ENCODE data around the gene BRD4. TPM values are rescaled to one million over a fixed set of nuclear protein-coding genes. Genes with fewer than 3 reads are reported as not detected.
A peak's percentile ranks its signal among the peaks of the same experiment; 100 is the strongest.

Gene BRD4
- total RNA-seq, 4 donors from 2014 or later = 5.6 to 156 (median 16.6) TPM

DNA sequence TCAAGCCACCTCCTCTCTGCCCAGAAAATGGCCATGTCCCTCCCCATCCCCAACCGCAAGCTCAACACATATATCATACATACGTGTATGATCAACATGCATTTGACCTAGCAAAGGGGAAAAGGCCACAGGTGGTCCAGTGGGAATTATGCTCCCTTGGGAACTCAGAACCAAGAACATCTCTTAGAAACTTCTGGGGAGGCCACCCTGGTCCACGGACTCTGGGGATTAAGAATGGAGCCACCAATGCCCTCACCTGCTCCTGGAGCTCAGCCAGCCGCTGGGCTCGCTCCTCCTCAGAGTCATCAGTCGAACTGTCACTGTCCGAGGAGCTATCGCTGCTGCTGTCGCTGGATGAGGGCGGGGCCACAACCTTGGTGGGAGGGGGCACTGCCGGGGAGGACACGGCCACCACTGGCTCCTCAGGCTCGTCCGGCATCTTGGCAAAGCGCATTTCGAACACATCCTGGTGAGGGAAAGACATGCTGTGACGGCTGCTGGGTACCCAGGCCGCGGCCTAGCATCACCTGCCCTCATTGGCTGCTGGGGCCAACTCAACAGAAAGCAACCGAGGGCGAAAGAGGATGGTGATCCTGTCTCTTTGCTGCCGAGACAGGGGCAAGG is 75.5 kb downstream of the BRD4 start:
- DNase-seq = no peak
- Histone ChIP-seq H3K9me3 (no peaks in the 10 kb centered on the region), H3K27me3 (no peaks in the 10 kb centered on the region), H3K4me1 (peaks cover 10 to 16% of the 10 kb centered on the region in 2 donors), H3K27ac (no peak overlapping the region), H3K36me3 (no peaks in the 10 kb centered on the region), H3K4me3 (no peak overlapping the region)
- TF ChIP-seq POLR2A (IDR thresholded peaks at IDR 0.05) = no peak
- no peak for TF ChIP-seq CTCF (IDR thresholded peaks at IDR 0.05)
- intact Hi-C loops (cut with DNase I; ENCODE audit: low total_unique reads) = loop anchor here (10.0 kb wide), 1 partner anchor 62 kb away; no protein-coding TSS in a partner anchor

DNA sequence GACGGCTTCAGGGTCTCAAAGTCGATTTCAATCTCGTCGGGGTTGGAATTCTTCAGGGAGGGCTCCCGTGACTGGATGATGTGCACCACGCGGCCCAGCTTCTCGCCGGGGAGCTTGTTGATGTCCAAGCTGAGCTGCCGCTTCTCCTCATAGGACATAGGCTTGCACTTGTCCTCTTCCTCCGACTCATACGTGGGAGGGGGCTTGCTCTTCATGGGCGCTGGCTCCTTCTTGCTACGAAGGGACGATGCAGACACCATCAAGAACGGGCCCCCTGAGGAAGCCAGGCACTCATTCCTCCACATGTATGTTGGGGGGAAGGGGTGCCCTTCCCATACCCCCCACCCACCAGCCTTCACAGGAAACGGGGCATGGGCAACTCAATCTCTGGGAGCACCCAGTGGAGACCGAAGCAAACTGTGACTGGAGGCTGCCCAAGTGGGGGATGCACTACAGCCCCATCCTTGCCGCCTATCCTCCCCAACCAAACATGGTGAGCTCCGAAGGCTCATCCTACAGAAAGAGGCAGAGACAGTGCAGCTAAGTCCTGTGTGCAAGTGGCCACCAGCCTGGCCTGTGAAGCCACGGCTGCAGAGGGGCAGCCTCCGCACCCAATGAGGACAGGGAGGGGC is 76.9 kb downstream of the BRD4 start:
- no peak for DNase-seq
- H3K27me3 ChIP-seq = no peaks in the 10 kb centered on the region
- H3K27ac ChIP-seq = no peak overlapping the region
- peaks cover 15 to 23% of the 10 kb centered on the region in 2 donors for H3K4me1 ChIP-seq
- no peaks in the 10 kb centered on the region for H3K9me3 ChIP-seq
- H3K36me3 ChIP-seq = no peaks in the 10 kb centered on the region
- TF ChIP-seq POLR2A (IDR thresholded peaks at IDR 0.05) = no peak
- no peak for TF ChIP-seq CTCF (IDR thresholded peaks at IDR 0.05)
- no peak overlapping the region for H3K4me3 ChIP-seq
- intact Hi-C loops (cut with DNase I; ENCODE audit: low total_unique reads) = loop anchor here (10.0 kb wide), 1 partner anchor 61 kb away; no protein-coding TSS in a partner anchor

DNA sequence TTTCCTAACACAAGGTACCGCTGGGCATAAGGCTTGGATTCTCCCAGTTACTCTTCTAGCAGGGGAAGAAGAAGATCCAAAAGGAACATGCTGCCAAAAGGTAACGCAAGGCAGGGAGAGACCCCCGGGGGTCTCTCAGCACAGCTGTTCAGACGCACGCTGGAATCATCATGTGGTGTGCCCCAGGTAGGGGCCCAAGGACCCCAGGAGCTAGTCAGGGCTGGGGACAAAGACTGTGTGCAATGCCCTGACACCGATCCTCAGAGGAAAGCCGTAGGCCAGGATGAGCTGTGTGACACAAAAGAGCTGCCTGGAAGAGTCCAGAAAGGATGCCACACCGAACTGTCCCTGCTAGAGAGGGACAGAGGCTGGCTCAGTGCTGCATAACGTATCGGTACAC is 77.8 kb downstream of the BRD4 start:
- Histone ChIP-seq H3K4me3 (no peak overlapping the region), H3K36me3 (no peaks in the 10 kb centered on the region)
- intact Hi-C loops (cut with DNase I; ENCODE audit: low total_unique reads) = loop anchor here (10.0 kb wide), 1 partner anchor 60 kb away; no protein-coding TSS in a partner anchor

DNA sequence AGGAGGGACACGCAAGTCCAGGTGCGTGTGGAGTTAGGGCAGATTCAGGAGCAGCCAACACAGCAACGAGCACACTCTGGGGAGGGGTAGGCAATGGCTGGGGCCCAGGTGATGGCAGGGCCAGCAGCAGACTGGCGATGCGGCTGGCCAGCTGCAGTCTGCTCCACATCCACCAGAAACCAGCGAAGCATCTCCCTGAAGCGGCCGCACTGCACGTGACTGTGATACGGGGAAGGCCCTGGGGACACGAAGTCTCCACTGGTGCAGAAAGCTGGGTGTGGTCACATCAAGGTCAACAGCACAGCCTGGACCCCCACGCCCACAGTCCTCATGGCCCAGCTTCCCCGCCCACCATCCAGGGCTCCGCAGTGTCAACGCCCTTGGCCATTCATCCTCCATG is 78.8 kb downstream of the BRD4 start:
- H3K4me1 ChIP-seq = peaks cover 26 to 43% of the 10 kb centered on the region in 2 donors

More for the DNA sequence above, 77.8 kb downstream of the BRD4 start:
- TF ChIP-seq CTCF (IDR thresholded peaks at IDR 0.05) (no peak), POLR2A (IDR thresholded peaks at IDR 0.05) (no peak)
- Histone ChIP-seq H3K9me3 (no peaks in the 10 kb centered on the region), H3K4me1 (peaks cover 19 to 32% of the 10 kb centered on the region in 2 donors), H3K27ac (peak overlapping the region in 1 of 2 donors; percentile 83), H3K27me3 (no peaks in the 10 kb centered on the region)
- DNase-seq = no peak

More for the DNA sequence above, 78.8 kb downstream of the BRD4 start:
- Histone ChIP-seq H3K27me3 (no peaks in the 10 kb centered on the region), H3K4me3 (no peak overlapping the region), H3K27ac (peak overlapping the region; percentile 83 to 89), H3K36me3 (no peaks in the 10 kb centered on the region), H3K9me3 (no peaks in the 10 kb centered on the region)
- peak; percentile 37 to 42 for DNase-seq
- intact Hi-C loops (cut with DNase I; ENCODE audit: low total_unique reads) = loop anchor here (10.0 kb wide), 1 partner anchor 59 kb away; no protein-coding TSS in a partner anchor
- TF ChIP-seq POLR2A (IDR thresholded peaks at IDR 0.05) = no peak
- no peak for TF ChIP-seq CTCF (IDR thresholded peaks at IDR 0.05)
